Muscle layer of colon (tissue), 2 donors: ENCODE data around the gene MYH10.

ENCODE experiments used
- H3K27ac ChIP-seq: one replicate; pipeline ENCODE4 v1.7.0; 2013; ENCODE audit warnings: low read depth, mild to moderate bottlenecking, low read length, moderate library complexity
- H3K27me3 ChIP-seq, 2 donors: one replicate each; pipeline ENCODE4 v1.7.0; 2013; ENCODE audit warnings: low read length in 2 of 2, mild to moderate bottlenecking in 2 of 2; ENCODE audit not compliant: insufficient read depth in 2 of 2, control insufficient read depth in 1 of 2
- H3K36me3 ChIP-seq: one replicate; pipeline ENCODE4 v1.7.0; 2013; ENCODE audit warnings: mild to moderate bottlenecking, low read length; ENCODE audit not compliant: insufficient read depth
- H3K4me1 ChIP-seq: one replicate; pipeline ENCODE4 v1.7.0; 2013; ENCODE audit warnings: mild to moderate bottlenecking, low read length; ENCODE audit not compliant: insufficient read depth
- H3K4me3 ChIP-seq, 2 donors: one replicate each; pipeline ENCODE4 v1.7.0; 2013; ENCODE audit warnings: low read length in 2 of 2, low read depth in 1 of 2, mild to moderate bottlenecking in 1 of 2, moderate library complexity in 1 of 2
- H3K9ac ChIP-seq: one replicate; pipeline ENCODE4 v1.7.0; 2013; ENCODE audit warnings: low read length
- H3K9me3 ChIP-seq: one replicate; pipeline ENCODE4 v1.7.0; 2013; ENCODE audit warnings: mild to moderate bottlenecking, low read length
- donor health status: abdominal sarcoma.
- donor health status: Adenocarcinoma of cecum.

MYH10 gene

GRCh38 chr17:8487743-8488142, 142.8 kb downstream of the MYH10 start:
- Histone ChIP-seq H3K36me3 (peaks cover 42% of the 10 kb centered on the region), H3K9ac (no peak overlapping the region), H3K27ac (no peak overlapping the region), H3K27me3 (no peaks in the 10 kb centered on the region), H3K4me3 (no peak overlapping the region), H3K4me1 (no peaks in the 10 kb centered on the region), H3K9me3 (no peaks in the 10 kb centered on the region)

GRCh38 chr17:8487130-8487645, 143.3 kb downstream of the MYH10 start:
- no peaks in the 10 kb centered on the region for H3K27me3 ChIP-seq
- peaks cover 47% of the 10 kb centered on the region for H3K36me3 ChIP-seq
- H3K27ac ChIP-seq, result no peak overlapping the region
- H3K4me3 ChIP-seq, result no peak overlapping the region
- no peaks in the 10 kb centered on the region for H3K4me1 ChIP-seq
- no peaks in the 10 kb centered on the region for H3K9me3 ChIP-seq
- H3K9ac ChIP-seq, result no peak overlapping the region

GRCh38 chr17:8485491-8485890, 145.0 kb downstream of the MYH10 start:
- Histone ChIP-seq H3K27ac (no peak overlapping the region), H3K4me1 (peaks cover 1% of the 10 kb centered on the region), H3K4me3 (no peak overlapping the region), H3K9me3 (no peaks in the 10 kb centered on the region), H3K9ac (no peak overlapping the region), H3K36me3 (peaks cover 33% of the 10 kb centered on the region), H3K27me3 (no peaks in the 10 kb centered on the region)

- H3K27me3 ChIP-seq, result no peaks in the 10 kb centered on the region
- peaks cover 29% of the 10 kb centered on the region for H3K36me3 ChIP-seq
- H3K4me1 ChIP-seq, result peaks cover 12% of the 10 kb centered on the region
- no peak overlapping the region for H3K27ac ChIP-seq
- no peaks in the 10 kb centered on the region for H3K9me3 ChIP-seq
- no peak overlapping the region for H3K9ac ChIP-seq
- H3K4me3 ChIP-seq, result no peak overlapping the region
Measured at GRCh38 chr17:8484465-8484864, 146.1 kb downstream of the MYH10 start.

GRCh38 chr17:8482546-8482945, 148.0 kb downstream of the MYH10 start:
- Histone ChIP-seq H3K27me3 (no peaks in the 10 kb centered on the region), H3K27ac (no peak overlapping the region), H3K4me1 (peaks cover 17% of the 10 kb centered on the region), H3K9ac (no peak overlapping the region), H3K36me3 (peaks cover 27% of the 10 kb centered on the region), H3K4me3 (no peak overlapping the region), H3K9me3 (no peaks in the 10 kb centered on the region)

- Histone ChIP-seq H3K9me3 (no peaks in the 10 kb centered on the region), H3K4me3 (no peak overlapping the region), H3K36me3 (peaks cover 26% of the 10 kb centered on the region), H3K9ac (no peak overlapping the region), H3K4me1 (peaks cover 17% of the 10 kb centered on the region), H3K27ac (no peak overlapping the region), H3K27me3 (no peaks in the 10 kb centered on the region)
Measured at GRCh38 chr17:8481703-8482102, 148.8 kb downstream of the MYH10 start.

GRCh38 chr17:8481089-8481488, 149.4 kb downstream of the MYH10 start:
- no peak overlapping the region for H3K9ac ChIP-seq
- H3K9me3 ChIP-seq, result no peaks in the 10 kb centered on the region
- H3K27me3 ChIP-seq, result no peaks in the 10 kb centered on the region
- H3K4me1 ChIP-seq, result peaks cover 17% of the 10 kb centered on the region
- no peak overlapping the region for H3K4me3 ChIP-seq
- H3K36me3 ChIP-seq, result peaks cover 30% of the 10 kb centered on the region
- H3K27ac ChIP-seq, result no peak overlapping the region

GRCh38 chr17:8480011-8480976, 150.2 kb downstream of the MYH10 start:
- Histone ChIP-seq H3K4me1 (peaks cover 17% of the 10 kb centered on the region), H3K27ac (peak overlapping the region; percentile 12), H3K27me3 (no peaks in the 10 kb centered on the region), H3K36me3 (peaks cover 38% of the 10 kb centered on the region), H3K4me3 (no peak overlapping the region), H3K9me3 (no peaks in the 10 kb centered on the region), H3K9ac (no peak overlapping the region)

- Histone ChIP-seq H3K9me3 (no peaks in the 10 kb centered on the region), H3K4me1 (peaks cover 17% of the 10 kb centered on the region), H3K27ac (peak overlapping the region; percentile 12), H3K36me3 (peaks cover 46% of the 10 kb centered on the region), H3K27me3 (no peaks in the 10 kb centered on the region), H3K9ac (no peak overlapping the region), H3K4me3 (no peak overlapping the region)
Measured at GRCh38 chr17:8479431-8479947, 151.0 kb downstream of the MYH10 start.

GRCh38 chr17:8477715-8478441, 152.6 kb downstream of the MYH10 start:
- Histone ChIP-seq H3K36me3 (peaks cover 46% of the 10 kb centered on the region), H3K27ac (no peak overlapping the region), H3K9me3 (no peaks in the 10 kb centered on the region), H3K27me3 (no peaks in the 10 kb centered on the region), H3K4me1 (peaks cover 17% of the 10 kb centered on the region), H3K4me3 (no peak overlapping the region), H3K9ac (no peak overlapping the region)

- Histone ChIP-seq H3K27me3 (no peaks in the 10 kb centered on the region), H3K27ac (no peak overlapping the region), H3K9me3 (no peaks in the 10 kb centered on the region), H3K4me1 (peaks cover 17% of the 10 kb centered on the region), H3K9ac (no peak overlapping the region), H3K36me3 (peaks cover 39% of the 10 kb centered on the region), H3K4me3 (no peak overlapping the region)
Measured at GRCh38 chr17:8477171-8477570, 153.4 kb downstream of the MYH10 start.
